Measurements from ENCODE around the gene PRTG.

DNA sequence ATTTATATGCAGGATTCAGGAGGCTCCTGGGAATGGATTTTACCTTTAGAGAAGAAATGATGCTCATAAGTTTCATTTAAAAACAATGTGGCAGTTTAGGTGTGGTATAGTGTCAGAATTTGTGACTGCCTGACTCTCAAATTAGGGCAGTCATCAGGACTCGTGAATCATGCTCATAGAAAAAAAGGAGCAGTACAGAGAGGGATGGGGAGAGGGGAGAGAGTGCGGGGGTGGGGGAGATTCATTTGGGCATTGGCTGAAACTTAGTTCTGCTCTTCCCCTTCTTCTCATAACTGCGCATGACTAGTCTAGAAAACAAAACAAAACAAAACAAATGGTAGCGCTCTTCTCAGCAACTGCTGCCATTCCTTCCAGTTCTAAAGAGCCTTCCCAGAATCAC is 44.3 kb downstream of the PRTG start:
- no peak for TF ChIP-seq CTCF (IDR thresholded peaks at IDR 0.05)
- no peak for TF ChIP-seq POLR2A (IDR thresholded peaks at IDR 0.05)

Measured in uterus (tissue), 2 donors.